GM23338 (cell line): ENCODE data around the gene KCNMB4. TPM values are rescaled to one million over a fixed set of nuclear protein-coding genes. Genes with fewer than 3 reads are reported as not detected.

Experiments
- ATAC-seq: fragments of 200-7000 bp; cut with Tn5 transposase; 3 replicates; pipeline ENCODE4 v1.9.1; 2020
- DNase-seq: peaks from one replicate; pipeline ENCODE4 v3.0.0-alpha.2; 2015; ENCODE audit warnings: low spot score
- H2AFZ ChIP-seq: fragments of 200-600 bp; sonication (generic); 2 replicates; pipeline ENCODE4 v1.8.0; 2016; ENCODE audit warnings: antibody characterized with exemption, mild to moderate bottlenecking, moderate library complexity
- H3F3A ChIP-seq: fragments of 200-600 bp; sonication (generic); replicated peaks from 2 replicates; pipeline ENCODE4 v1.8.0; 2017; ENCODE audit warnings: antibody characterized with exemption, mixed run types, low read depth
- H3K27ac ChIP-seq: fragments of 200-600 bp; sonication (generic); 2 replicates; pipeline ENCODE4 v1.6.1; 2016; ENCODE audit warnings: low read depth
- H3K27me3 ChIP-seq: fragments of 200-600 bp; sonication (generic); 2 replicates; pipeline ENCODE4 v1.8.0; 2016; ENCODE audit warnings: mild to moderate bottlenecking, mixed run types, moderate library complexity; ENCODE audit not compliant: insufficient read depth
- H3K36me3 ChIP-seq: fragments of 200-600 bp; sonication (generic); 2 replicates; pipeline ENCODE4 v1.8.0; 2016; ENCODE audit warnings: mild to moderate bottlenecking; ENCODE audit not compliant: insufficient read depth
- H3K4me1 ChIP-seq: fragments of 200-600 bp; sonication (generic); 2 replicates; pipeline ENCODE4 v1.8.0; 2016; ENCODE audit warnings: mild to moderate bottlenecking, moderate library complexity; ENCODE audit not compliant: insufficient read depth
- H3K4me2 ChIP-seq: fragments of 200-600 bp; sonication (generic); 2 replicates; pipeline ENCODE4 v1.7.1; 2017; ENCODE audit warnings: mixed run types
- H3K4me3 ChIP-seq: fragments of 200-600 bp; sonication (generic); 2 replicates; pipeline ENCODE4 v1.6.1; 2016; ENCODE audit warnings: mixed run types
- H3K79me2 ChIP-seq: fragments of 200-600 bp; sonication (generic); replicated peaks from 2 replicates; pipeline ENCODE4 v1.8.0; 2017; ENCODE audit warnings: mild to moderate bottlenecking; ENCODE audit not compliant: insufficient read depth
- H3K9me2 ChIP-seq: fragments of 200-600 bp; sonication (generic); 2 replicates; pipeline ENCODE4 v1.8.0; 2017; ENCODE audit not compliant: insufficient read depth
- H4K20me1 ChIP-seq: fragments of 200-600 bp; sonication (generic); replicated peaks from 2 replicates; pipeline ENCODE4 v1.8.0; 2017; ENCODE audit warnings: mild to moderate bottlenecking; ENCODE audit not compliant: insufficient read depth
- H3K27ac Mint-ChIP-seq: 2 replicates; pipeline ENCODE4 v1.8.0; 2020; ENCODE audit warnings: inconsistent platforms, mild to moderate bottlenecking, moderate library complexity, mixed read lengths
- H3K27me3 Mint-ChIP-seq: 3 replicates; pipeline ENCODE4 v1.8.0; 2022; ENCODE audit warnings: low read depth, mild to moderate bottlenecking, moderate library complexity, mixed read lengths, inconsistent platforms; ENCODE audit not compliant: insufficient read depth, poor library complexity
- H3K36me3 Mint-ChIP-seq: 3 replicates; pipeline ENCODE4 v1.8.0; 2021; ENCODE audit warnings: low read depth, mild to moderate bottlenecking, inconsistent platforms, moderate library complexity, mixed read lengths
- H3K4me1 Mint-ChIP-seq: 3 replicates; pipeline ENCODE4 v1.8.0; 2020; ENCODE audit warnings: mild to moderate bottlenecking, inconsistent platforms, mixed read lengths
- H3K4me3 Mint-ChIP-seq: 3 replicates; pipeline ENCODE4 v1.8.0; 2021; ENCODE audit warnings: moderate library complexity, mild to moderate bottlenecking, inconsistent platforms, mixed read lengths
- H3K9me3 Mint-ChIP-seq: 3 replicates; pipeline ENCODE4 v1.8.0; 2020; ENCODE audit warnings: moderate library complexity, mild to moderate bottlenecking, inconsistent platforms, mixed read lengths
- EZH2 ChIP-seq: fragments of 200-600 bp; sonication (generic); IDR thresholded peaks from one replicate; pipeline ENCODE4 v1.8.0; 2017; ENCODE audit warnings: antibody characterized with exemption, mild to moderate bottlenecking, low read depth; ENCODE audit not compliant: unreplicated experiment
- EZH2phosphoT487 ChIP-seq: fragments of 200-600 bp; sonication (generic); IDR thresholded peaks from one replicate; pipeline ENCODE4 v1.8.1; 2018; ENCODE audit warnings: antibody characterized with exemption; ENCODE audit not compliant: unreplicated experiment
- JUNB ChIP-seq: IDR thresholded peaks from one replicate; pipeline ENCODE4 v1.6.1; 2016; ENCODE audit warnings: antibody characterized with exemption; ENCODE audit not compliant: unreplicated experiment
- NANOG ChIP-seq: IDR thresholded peaks from 2 replicates; pipeline ENCODE4 v1.6.1; 2016; ENCODE audit warnings: antibody characterized with exemption, borderline replicate concordance
- POLR2AphosphoS5 ChIP-seq: IDR thresholded peaks from 2 replicates; pipeline ENCODE4 v1.6.1; 2016; ENCODE audit warnings: antibody characterized with exemption, low read depth
- REST ChIP-seq: IDR thresholded peaks from one replicate; pipeline ENCODE4 v1.6.1; 2018; ENCODE audit warnings: antibody characterized with exemption; ENCODE audit not compliant: unreplicated experiment
- STAT1 ChIP-seq: IDR thresholded peaks from one replicate; pipeline ENCODE4 v1.6.1; 2016; ENCODE audit warnings: antibody characterized with exemption; ENCODE audit not compliant: unreplicated experiment
- ZNF114 ChIP-seq: fragments of 250-450 bp; sonication (Bioruptor Pico); IDR thresholded peaks from 2 replicates; pipeline ENCODE4 v1.5.0; 2020; ENCODE audit warnings: mild to moderate bottlenecking, moderate library complexity
- ZNF331 ChIP-seq: fragments of 250-450 bp; sonication (Bioruptor Pico); IDR thresholded peaks from 2 replicates; pipeline ENCODE4 v1.5.0; 2020; ENCODE audit warnings: low read depth, mild to moderate bottlenecking, moderate library complexity
- ZNF462 ChIP-seq: fragments of 250-450 bp; sonication (Bioruptor Pico); IDR thresholded peaks from 2 replicates; pipeline ENCODE4 v1.5.0; 2020; ENCODE audit warnings: mild to moderate bottlenecking, moderate library complexity
- polyA plus RNA-seq: library from polyadenylated mRNA; unstranded; fragments of >200 nt; fragmentation: Nextera tagmentation; extraction: Ambion mirVana; gene quantifications from 2 replicates; pipeline ENCODE4 v1.2.1, GENCODE V29; 2016
- total RNA-seq: library from RNA; depleted of rRNA; stranded (reverse); fragments of >200 nt; shearing (Covaris generic); gene quantifications from 2 replicates; pipeline ENCODE4 v1.2.3, GENCODE V29; 2014
- TF ChIP-seq, protein P1 (sequence below), 2 experiments: fragments of 200-600 bp in 1 of 2; sonication (generic) in 1 of 2; conservative IDR thresholded peaks; 2 replicates each; pipeline versions ENCODE4 v1.5.1 to v1.6.1; 2016 to 2017; ENCODE audit warnings: antibody characterized with exemption in 2 of 2, low read depth in 2 of 2, mild to moderate bottlenecking in 2 of 2, moderate library complexity in 1 of 2
- TF ChIP-seq, protein P2 (sequence below): IDR thresholded peaks from 2 replicates; pipeline ENCODE4 v1.6.1; 2016; ENCODE audit warnings: antibody characterized with exemption

KCNMB4 gene
- total and polyA plus RNA-seq, 2 experiments from 2014 or later = 9.4 to 14.7 TPM

DNA sequence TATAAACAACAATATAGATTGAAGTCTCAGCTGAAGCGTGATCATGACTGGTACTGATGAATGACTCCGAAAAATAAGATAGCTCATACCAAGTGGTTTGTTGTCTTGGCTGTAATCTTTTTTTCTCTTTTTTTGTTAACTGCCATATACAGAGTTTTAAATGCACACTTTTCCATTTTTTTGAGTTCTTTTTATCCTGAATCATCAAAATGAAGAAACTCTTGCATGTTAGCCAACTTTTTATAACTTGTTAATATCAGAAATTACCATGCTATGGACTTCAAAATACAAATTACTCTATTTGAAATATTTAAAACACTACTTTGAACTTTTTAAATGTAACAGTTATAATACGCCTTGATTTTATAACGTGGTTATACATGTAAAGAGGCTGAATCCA, 10.1 kb upstream of the KCNMB4 start (continued):
- TF ChIP-seq NANOG = no peak
- no peak for TF ChIP-seq ZNF462 (CRISPR knock-in tag)
- no peak for TF ChIP-seq EZH2

GRCh38 chr12:70359458-70360197, 6.5 kb upstream of the KCNMB4 start:
- no peak for ATAC-seq
- H3K79me2 ChIP-seq = no peaks in the 10 kb centered on the region
- no peak overlapping the region for H2AFZ ChIP-seq
- no peaks in the 10 kb centered on the region for H3K36me3 ChIP-seq
- H3F3A ChIP-seq = no peaks in the 10 kb centered on the region
- Mint-ChIP-seq H3K27me3 (peaks cover 4% of the 10 kb centered on the region), H3K36me3 (peaks cover under 1% of the 10 kb centered on the region; the same call in 1 of the 3 replicates), H3K4me1 (peaks cover 9% of the 10 kb centered on the region; the same call in 2 of the 3 replicates), H3K4me3 (no peak overlapping the region), H3K27ac (no peak overlapping the region), H3K9me3 (no peaks in the 10 kb centered on the region)
- H3K27me3 ChIP-seq = peaks cover 11% of the 10 kb centered on the region
- H3K4me1 ChIP-seq = peaks cover 18% of the 10 kb centered on the region
- peak overlapping the region; percentile 21; the same call in 1 of the 2 replicates for H3K4me2 ChIP-seq
- no peak overlapping the region for H3K27ac ChIP-seq
- DNase-seq = no peak
- H3K4me3 ChIP-seq = no peak overlapping the region
- no peaks in the 10 kb centered on the region for H4K20me1 ChIP-seq
- no peaks in the 10 kb centered on the region for H3K9me2 ChIP-seq
- TF ChIP-seq, protein P1, sequence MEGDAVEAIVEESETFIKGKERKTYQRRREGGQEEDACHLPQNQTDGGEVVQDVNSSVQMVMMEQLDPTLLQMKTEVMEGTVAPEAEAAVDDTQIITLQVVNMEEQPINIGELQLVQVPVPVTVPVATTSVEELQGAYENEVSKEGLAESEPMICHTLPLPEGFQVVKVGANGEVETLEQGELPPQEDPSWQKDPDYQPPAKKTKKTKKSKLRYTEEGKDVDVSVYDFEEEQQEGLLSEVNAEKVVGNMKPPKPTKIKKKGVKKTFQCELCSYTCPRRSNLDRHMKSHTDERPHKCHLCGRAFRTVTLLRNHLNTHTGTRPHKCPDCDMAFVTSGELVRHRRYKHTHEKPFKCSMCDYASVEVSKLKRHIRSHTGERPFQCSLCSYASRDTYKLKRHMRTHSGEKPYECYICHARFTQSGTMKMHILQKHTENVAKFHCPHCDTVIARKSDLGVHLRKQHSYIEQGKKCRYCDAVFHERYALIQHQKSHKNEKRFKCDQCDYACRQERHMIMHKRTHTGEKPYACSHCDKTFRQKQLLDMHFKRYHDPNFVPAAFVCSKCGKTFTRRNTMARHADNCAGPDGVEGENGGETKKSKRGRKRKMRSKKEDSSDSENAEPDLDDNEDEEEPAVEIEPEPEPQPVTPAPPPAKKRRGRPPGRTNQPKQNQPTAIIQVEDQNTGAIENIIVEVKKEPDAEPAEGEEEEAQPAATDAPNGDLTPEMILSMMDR (conservative IDR thresholded peaks at IDR 0.05; ENCODE audit: low read depth in 2 of 2) = no peak
- TF ChIP-seq ZNF114 (CRISPR knock-in tag) (no peak), EZH2phosphoT487 (no peak), POLR2AphosphoS5 (no peak), JUNB (no peak), STAT1 (no peak), REST (no peak), ZNF331 (no peak), EZH2 (no peak)
- TF ChIP-seq, protein P2, sequence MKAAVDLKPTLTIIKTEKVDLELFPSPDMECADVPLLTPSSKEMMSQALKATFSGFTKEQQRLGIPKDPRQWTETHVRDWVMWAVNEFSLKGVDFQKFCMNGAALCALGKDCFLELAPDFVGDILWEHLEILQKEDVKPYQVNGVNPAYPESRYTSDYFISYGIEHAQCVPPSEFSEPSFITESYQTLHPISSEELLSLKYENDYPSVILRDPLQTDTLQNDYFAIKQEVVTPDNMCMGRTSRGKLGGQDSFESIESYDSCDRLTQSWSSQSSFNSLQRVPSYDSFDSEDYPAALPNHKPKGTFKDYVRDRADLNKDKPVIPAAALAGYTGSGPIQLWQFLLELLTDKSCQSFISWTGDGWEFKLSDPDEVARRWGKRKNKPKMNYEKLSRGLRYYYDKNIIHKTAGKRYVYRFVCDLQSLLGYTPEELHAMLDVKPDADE = no peak
